GM18873 (cell line): Measurements from ENCODE around the gene NLGN1.
"Not testable (repeated sequence)": the region's sequence is repeated elsewhere in the genome, so short reads cannot be mapped to it uniquely, and the experiment has no call there.

Experiments used
- ATAC-seq: cut with Tn5 transposase; IDR thresholded peaks from one replicate; pipeline ENCODE4 v1.9.1; 2021; ENCODE audit warnings: mild to moderate bottlenecking, moderate library complexity, moderate number of reproducible peaks; ENCODE audit not compliant: unreplicated experiment, low FRiP score

The NLGN1 gene

GRCh38 chr3:173397161-173398110, at the start of gene NLGN1:
NLGN1 (plus strand) TSS chr3:173397744.
- ATAC-seq, result no peak

DNA sequence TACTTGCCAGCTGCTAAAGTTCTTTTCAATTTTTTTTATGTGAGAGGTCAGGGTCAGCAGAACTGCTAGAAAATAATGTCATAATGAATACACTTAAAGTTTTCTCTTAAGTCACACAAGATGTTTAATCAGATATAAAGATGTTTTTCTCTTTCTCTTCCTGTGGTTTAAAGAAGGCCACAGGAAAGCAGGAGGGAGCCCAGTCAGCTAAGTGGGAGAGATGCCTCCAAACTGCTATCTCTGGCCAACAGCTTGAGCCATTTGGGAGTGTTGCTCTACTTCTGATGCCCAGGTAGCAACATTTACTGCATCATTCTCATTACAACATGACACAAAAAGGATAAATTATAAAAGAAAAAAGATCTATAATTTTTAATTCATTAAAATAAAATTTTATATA, 45.7 kb upstream of the NLGN1 start:
- no peak for ATAC-seq

GRCh38 chr3:173353137-173353536, 44.4 kb upstream of the NLGN1 start:
- ATAC-seq, result not testable (repeated sequence)

DNA sequence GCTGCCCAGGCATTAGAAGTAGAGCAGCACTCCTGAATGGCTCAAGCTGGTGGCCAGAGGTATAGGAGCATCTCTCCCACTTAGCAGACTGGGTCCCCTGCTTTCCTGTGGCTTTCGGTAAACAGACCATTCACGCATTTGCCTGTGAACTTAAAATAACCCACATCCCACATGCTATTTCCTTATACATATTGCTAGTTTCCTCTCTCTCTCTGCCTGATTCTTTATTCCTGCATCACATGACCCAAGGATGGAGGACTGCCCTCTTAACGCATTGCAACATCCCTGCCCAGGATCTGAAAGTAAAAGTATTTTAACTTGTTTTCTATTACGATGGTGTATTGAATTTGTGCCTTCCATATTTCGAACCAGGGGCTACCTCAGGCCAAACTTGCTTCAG, 43.4 kb upstream of the NLGN1 start:
- ATAC-seq, result no peak

- ATAC-seq, result no peak
Measured at GRCh38 chr3:173371848-173372487, 25.6 kb upstream of the NLGN1 start.

DNA sequence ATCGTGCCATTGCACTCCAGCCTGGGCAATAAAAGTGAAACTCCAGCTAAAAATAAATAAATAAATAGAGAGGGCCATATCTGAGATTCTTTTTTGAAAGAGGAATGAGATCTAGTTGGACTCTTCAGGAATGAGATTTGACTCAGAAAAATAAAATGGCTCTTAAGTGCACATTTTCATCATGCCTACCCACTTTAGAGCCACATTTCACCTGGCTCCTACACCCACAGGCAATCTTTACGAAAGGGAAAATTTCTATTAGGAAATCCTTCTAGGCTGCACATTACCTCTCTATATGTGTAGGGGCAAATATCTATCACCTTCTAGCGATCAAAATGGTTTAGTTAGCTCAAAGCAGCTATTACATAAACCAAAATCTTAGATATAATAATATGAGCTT, 16.9 kb upstream of the NLGN1 start:
- ATAC-seq, result no peak

DNA sequence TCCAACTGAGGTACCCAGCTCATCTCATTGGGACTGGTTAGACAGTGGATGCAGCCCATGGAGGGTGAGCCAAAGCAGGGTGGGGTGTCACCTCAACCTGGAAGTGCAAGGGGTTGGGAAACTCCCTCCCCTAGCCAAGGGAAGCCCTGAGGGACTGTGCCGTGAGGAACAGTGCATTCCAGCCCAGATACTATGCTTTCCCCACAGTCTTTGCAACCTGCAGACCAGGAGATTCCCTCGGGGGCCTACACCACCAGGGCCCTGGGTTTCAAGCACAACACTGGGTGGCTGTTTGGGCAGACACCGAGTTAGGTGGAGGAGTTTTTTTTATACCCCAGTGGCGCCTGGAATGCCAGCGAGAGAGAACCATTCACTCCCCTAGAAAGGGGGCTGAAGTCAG, 15.6 kb upstream of the NLGN1 start:
- not testable (repeated sequence) for ATAC-seq

- no peak for ATAC-seq
Measured at GRCh38 chr3:173395073-173395411, 2.5 kb upstream of the NLGN1 start.

DNA sequence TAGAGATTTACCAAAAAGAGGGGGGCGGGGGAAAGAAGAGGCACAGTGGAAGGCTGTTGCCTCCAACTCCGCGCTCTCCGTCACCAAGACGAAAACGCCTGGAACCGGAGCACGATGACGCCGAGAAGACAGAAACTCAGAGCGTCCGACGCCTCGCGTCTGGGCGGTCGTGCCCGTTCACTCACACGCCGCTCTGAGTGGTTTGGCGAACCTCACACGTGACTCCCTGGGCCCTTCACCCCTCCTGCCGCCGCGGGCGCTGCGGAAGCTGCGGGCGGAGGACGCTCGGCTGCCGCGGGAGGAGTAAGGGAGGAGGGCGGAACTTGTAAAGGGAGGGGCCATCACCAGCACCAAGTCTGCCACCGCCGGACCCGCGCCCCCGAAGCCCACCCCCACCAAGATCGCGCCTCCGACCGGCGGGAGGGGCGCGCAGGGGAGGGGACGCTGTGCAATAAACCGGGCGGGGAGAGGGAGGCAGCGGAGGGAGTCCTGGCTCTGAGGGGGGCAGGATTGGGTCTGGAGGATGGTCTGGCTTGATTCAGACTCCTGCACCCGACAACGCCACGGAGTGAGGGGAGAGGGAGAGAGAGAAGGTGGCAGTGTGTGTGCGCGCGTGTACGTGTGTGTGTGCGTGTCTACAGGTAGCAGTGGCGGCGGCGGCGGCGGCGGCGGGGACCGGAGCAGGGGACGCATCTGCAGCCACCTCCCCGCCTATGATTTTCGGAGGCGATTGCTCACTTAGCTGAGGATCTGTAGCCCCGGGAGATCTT, 1.9 kb upstream of the NLGN1 start:
- ATAC-seq, result no peak

GRCh38 chr3:173396191-173397041, 1.1 kb upstream of the NLGN1 start:
- no peak for ATAC-seq

DNA sequence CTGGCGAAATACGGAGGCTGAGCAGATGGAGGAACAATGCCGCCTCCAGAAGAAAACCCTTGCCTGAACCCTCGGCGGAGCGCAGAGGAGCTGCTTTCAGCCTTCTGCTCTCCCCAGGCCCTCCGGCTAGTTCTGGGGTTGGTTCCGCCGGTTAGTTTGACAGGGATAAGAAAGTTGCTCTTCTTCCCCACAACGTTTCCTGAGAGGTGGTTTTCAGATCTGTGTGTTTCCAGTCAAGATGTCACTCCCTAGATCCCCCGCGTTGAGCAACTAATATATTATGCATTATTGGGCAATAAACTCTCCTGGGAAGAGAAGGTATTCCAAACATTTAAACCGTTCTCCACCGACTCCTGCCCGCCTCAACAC, 551 bp downstream of the NLGN1 start:
- no peak for ATAC-seq

DNA sequence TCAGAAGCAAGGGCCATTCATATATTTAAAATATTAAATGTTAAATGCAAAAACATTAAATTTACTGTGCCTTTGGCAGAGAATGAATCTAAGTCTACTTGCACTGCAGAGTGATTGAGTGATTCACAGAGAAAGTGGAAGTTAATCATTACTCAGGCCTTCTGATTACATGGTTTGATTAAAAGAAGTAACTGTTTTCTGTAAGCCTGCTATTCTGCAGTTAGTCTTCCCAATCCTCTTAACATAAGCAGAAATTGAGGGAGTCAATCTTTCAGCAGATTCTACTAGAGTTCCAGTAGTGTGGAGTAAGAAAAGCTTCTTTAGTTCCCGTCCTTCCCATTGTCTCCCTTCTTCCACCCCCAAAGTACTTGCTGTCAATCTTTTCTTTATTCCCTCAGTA, 1.5 kb downstream of the NLGN1 start:
- no peak for ATAC-seq

DNA sequence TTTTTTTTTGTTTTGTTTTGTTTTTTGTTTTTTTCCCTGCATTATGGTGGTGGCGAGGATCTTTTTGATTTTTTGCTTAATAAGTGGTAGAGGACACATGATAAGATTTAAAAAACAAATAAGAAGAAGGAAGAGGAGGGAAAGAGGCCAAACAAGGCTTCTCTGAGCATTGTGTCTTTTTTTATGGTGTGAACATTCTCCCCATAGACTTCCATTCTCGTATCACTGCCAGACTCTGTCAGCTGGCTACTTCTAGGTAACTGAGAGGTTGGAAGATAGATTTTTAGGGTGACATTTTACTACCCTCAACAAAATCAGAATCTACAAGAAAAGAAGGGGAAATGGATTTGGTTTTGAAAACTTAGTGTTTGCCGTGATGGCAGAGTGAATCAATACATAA, 3.8 kb downstream of the NLGN1 start:
- ATAC-seq, result no peak

DNA sequence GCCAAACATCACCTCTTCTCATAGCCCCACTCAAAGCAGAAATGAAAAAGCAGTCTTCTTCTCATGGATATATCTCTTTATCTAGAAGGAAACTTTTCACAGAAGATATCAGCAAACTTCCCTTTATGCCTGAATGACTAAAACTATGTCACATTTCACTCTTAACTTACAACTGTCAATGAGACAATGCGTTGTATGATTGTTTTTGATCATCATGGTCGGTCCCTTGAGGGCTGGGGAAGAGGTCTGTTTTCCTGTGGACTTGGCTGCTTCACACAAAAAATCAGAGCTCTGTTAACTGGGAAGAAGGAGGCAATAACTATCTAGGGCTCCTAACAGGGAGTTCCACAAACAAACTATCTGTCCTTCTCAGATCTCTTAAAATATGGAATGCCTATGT, 5.1 kb downstream of the NLGN1 start:
- ATAC-seq, result no peak

DNA sequence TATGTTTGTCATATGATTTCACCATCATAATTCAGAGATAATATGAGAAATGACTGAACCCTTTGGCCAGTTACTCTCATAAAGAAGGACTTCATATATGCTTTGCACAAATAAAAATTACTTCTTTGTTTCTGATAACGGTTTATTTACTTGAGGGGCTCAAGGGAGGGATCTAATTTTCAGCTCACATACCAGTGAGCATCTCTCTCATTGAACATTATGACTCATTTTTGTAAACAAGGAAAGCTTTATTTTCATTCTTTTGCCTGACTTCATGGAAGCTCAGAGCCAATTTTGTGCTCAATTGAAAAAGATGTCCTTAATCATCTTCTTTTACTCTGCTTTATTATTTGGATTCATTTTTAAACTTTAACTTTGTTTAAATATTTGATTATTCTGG, 5.8 kb downstream of the NLGN1 start:
- ATAC-seq, result no peak

DNA sequence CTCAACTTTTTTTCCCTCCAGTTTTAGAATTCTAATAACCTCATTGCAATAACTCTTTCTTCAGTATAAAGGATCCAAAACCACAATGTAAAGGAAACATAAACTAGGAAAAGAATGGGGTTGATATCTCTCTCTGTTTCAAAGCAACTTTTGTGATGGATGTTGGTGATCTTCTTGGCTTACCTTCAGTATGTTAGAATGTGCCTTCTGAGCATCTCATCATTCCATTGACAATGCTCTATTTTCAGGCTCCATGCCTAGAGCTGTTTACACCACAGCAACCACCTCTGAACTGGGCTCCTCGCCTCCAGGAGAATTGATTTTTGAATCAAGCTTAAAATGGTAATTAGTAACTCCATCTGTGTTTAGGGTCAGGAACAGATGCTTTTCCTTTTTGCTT, 6.6 kb downstream of the NLGN1 start:
- ATAC-seq, result no peak

GRCh38 chr3:173410436-173410835, 12.9 kb downstream of the NLGN1 start:
- ATAC-seq, result no peak

GRCh38 chr3:173410849-173411248, 13.3 kb downstream of the NLGN1 start:
- no peak for ATAC-seq

- ATAC-seq, result no peak
Measured at GRCh38 chr3:173411375-173411973, 13.9 kb downstream of the NLGN1 start.

- no peak for ATAC-seq
Measured at GRCh38 chr3:173416070-173416469, 18.5 kb downstream of the NLGN1 start.
